DMS53 treated with DMSO at 0.1 percent for 48 hours (cell line): ENCODE results near the gene NUDT3.
"Not testable (repeated sequence)": the region's sequence is repeated elsewhere in the genome, so short reads cannot be mapped to it uniquely, and the experiment has no call there.

Experiments
- DNase-seq: peaks from one replicate; lab custom pipeline; 2025; ENCODE audit not compliant: unreplicated experiment; lab: John Stamatoyannopoulos, UW

NUDT3 gene

DNA sequence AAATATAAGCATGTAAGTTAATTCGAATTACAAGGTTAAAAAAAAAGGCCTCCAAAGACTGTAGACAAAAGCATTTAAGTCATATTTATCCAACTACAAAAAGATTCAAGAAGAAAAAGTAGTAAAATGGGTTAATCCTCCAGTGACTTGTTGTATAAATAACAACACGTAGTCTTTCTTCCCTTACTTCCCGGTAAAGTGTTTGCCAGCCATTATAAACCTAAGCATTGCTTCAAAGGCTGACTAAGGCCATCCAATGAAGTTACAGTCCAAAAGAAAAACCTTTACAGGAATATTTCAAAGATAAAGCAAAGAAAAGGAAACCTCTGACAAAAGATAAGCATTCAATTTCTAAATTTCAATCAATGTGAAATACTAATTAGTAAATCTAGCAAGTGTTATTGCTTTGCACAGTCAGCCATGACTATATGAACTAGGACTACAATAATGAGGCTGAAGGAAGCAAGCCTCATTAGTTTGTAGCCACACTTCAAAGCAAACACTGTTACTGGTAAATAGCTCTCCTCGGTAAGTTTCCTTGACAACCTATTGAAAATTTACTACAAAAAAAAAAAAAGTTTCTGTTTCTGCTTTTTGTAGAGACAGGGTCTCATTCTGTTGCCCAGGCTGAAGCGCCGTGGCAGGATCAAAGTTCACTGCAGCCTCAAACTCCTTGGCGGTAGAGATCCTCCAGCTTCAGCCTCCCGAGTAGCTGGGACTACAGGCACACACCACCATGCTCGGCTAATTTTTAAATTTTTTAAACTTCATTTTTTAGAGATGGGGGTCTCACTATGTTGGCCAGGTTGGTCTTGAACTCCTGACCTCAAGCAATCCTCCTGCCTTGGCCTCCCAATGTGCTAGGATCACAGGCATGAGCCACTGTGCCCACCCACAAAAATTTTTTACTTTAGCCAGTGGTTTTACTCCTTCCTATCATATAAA, 46.0 kb downstream of the NUDT3 start:
- no peak for DNase-seq

DNA sequence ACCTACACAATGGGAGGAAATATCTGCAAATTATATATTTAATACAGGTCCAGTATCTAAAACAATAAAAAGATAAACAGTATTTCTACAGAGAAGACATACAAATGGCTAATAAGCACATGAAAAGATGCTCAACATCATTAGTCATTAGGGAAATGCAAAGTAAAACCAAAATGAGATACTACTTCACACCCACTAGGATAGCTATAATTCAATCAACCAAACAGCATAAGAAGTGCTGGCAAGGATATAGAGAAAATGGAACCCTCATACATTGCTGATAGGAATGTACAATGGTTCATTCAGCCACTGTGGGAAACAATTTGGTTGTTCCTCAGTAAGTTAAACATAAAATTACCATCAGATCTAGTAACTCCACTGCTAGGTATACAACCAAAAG, 48.7 kb downstream of the NUDT3 start:
- DNase-seq = no peak

DNA sequence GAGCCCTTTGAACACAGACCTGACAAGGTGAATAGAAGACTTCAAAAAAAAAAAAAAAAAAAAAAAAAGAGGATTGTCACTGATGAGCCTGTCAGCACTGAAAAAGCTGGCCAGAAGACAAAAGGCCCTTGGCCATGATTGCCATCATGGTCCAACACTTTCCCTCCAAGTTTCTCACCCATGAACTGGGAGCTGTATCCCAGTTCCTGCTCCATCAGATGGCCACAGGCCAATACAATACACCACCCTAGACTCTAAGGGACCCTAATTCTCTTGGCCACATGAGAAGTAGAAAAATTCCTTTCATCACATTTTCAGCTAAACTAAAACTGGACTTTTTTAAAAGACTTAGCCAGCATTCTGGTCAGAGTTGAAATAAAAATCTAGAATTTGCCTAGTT, 50.2 kb downstream of the NUDT3 start:
- no peak for DNase-seq

DNA sequence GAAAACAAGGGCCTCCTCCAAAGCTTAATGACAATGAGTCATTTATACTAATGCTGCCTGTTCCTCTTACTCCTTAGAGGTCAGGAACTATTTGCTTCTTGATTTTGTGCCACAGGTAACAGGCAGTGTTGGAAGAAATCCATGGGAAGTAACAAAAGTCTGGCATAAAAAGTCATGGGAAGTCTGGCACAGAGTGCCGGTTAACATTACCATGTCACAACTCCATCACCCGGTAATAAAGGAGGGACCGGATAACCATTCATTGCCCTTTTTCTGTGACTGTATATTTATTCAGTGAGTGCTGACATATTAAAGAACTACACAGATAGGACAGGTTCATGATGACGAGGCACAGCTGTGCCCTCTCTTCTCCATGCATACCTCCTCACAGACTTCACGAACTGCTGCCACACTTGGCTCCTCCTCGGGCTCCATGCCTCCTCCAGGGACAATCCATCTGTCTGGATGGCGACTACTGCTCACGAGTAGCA, 50.9 kb downstream of the NUDT3 start:
- DNase-seq = no peak

DNA sequence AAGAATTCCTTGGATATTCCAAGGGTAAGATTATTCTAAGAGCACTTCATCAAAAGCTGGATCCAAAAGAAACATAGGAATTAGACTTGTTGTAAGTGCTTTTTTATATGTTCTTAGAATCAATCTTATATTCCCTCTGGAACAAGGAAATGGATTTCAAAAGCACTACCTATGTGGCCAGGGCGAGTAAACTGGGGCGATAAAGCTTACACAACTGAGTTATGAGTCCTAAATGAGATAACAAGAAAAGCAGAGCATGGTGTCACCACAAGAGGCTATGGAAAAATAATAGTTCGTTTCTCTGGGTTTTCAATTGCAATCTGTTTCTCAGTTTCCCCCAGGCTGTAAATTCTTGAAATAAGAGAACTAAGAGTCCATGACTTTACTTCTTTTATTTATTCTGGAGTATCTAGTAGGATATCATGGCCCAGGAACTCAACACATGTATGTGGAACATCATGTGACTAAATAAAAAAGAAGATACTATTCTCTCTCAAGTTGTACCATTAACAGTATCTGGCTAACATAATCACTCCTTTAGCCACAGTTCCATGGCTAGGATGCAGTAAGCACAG, 51.5 kb downstream of the NUDT3 start:
- no peak for DNase-seq

DNA sequence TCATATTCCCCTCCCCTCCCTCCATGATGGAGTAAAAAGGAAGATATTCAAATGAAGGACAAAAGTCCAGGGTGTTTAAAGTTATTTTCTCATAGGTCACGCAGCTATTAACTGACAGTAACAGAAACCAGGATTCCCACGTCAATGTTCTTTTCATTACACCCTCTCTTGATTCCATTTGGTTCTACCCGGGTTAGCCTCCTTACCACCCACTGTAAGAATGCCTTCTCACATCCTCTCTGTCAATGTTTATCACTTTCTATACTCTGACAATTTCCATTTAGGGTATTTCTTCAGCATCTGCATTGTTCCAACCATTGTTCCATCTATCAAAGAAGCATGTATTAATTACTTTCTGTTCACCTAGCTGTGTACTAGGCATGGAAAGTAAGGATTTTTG, 52.1 kb downstream of the NUDT3 start:
- DNase-seq = no peak

DNA sequence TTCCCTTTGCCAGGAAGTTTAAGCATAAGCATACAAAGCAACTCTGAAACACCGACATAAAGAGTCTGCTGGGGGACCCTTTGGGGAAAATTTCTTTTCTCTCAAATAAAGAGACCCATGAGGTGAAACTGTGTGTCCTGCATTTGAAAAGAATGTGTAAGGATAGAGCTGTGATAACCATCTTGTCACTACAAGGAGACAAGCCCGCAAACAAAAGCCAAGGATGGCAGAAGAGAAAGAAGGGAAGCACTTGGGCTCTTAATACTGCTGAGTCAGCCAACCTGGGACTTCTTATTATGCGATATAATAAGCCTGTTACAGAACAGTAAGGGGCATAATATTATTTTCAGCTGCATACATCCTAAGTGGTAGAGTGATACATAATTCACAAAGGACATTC, 52.5 kb downstream of the NUDT3 start:
- DNase-seq = no peak

DNA sequence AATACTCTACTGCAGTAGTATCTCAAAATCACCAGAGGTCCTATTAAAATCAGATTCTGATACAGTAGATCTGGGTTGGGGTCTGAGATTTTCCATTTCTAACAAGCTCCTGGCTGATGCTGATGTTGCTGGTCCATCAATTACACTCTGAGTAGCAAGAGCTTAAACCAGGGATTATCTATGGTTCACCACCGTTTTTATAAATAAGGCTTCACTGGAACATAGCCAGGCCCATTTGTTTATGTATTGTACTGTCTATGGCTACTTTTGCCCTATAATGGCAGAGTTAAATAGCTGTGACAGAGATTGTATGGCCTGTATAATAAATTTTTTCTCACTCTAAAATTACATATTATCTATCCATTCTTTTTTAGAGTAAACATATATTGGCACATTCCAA, 53.0 kb downstream of the NUDT3 start:
- no peak for DNase-seq

DNA sequence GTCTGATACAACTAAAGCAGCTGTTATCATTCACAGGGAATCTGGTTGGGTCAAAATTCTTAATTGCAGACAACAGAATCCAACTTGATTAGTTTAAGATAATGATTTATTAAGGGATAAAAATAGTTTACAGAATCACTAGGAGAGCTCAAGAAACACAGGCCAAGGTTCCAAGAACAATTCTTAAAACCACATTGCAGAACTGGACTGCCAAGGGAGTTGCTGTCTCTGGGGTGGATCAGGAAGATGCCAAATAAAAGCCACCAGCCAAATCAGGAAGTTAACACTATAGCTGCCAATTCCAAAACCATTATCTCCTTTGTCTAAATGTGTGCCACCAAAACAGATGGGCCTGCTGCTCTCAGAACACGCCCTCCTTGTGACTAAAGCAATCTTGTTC, 53.7 kb downstream of the NUDT3 start:
- no peak for DNase-seq

DNA sequence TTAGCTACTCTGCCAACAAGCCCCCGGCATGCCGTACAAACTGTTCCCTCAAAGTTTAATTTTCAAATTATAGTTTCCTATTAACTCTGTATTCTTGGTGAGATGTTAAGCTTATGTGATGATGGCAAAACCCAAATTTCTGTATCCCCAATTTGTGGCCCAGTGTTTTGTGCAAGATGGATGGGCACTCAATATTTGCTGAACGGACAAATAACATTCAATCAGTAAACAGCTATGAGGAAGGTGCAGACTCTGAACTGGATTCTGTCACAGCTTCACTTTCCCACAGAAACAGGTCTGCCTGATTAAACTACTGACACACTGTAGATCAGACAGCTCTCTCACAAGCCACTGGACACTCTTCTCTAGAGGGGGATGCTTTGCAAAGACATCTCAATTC, 54.1 kb downstream of the NUDT3 start:
- DNase-seq = no peak

DNA sequence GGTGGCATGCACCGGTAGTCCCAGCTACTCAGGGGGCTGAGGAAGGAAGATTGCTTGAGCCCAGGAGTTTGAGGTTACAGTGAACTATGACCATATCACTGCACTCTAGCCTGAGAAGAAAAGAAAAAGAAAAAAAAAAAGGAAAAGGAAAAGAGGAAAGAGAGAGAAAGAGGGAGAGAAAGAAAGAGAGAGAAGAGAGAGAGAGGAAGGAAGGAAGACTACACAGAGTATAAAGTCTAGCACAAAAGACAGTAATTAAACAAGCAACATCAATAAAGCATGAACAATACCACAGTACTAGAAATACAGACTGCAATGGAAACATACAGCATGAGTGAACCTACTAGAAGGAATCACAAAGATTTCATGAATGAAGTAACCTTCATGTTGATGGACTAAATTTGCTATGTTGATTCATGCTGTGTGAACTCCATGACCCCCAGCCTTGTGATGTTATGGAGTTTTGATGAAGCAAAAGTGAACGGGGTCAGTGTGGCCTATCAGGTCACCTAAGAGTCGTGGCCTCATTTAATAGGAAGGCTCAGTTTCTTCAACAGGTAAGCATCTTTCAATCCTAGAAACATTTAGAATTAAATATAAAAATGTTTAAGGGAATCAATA, 57.6 kb downstream of the NUDT3 start:
- DNase-seq = no peak

DNA sequence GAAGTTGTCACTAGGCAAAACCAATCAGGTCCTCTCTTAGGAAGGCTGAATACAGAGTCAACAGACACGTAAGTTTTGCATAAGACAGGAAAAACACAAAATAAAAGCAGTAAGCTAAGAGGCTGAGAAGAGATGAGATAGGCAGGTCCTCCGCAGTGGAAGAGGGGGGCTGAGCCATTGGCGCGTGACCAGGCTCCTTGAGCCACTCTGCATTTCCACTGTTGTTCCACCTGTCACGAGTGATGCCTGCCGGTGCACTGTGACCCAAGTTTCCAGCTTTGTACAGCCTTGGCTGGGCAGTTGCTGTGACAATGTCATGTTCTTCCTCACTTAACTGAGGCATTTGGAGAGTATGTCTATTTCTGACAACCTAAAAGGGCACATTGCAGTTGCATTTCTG, 58.6 kb downstream of the NUDT3 start:
- no peak for DNase-seq

DNA sequence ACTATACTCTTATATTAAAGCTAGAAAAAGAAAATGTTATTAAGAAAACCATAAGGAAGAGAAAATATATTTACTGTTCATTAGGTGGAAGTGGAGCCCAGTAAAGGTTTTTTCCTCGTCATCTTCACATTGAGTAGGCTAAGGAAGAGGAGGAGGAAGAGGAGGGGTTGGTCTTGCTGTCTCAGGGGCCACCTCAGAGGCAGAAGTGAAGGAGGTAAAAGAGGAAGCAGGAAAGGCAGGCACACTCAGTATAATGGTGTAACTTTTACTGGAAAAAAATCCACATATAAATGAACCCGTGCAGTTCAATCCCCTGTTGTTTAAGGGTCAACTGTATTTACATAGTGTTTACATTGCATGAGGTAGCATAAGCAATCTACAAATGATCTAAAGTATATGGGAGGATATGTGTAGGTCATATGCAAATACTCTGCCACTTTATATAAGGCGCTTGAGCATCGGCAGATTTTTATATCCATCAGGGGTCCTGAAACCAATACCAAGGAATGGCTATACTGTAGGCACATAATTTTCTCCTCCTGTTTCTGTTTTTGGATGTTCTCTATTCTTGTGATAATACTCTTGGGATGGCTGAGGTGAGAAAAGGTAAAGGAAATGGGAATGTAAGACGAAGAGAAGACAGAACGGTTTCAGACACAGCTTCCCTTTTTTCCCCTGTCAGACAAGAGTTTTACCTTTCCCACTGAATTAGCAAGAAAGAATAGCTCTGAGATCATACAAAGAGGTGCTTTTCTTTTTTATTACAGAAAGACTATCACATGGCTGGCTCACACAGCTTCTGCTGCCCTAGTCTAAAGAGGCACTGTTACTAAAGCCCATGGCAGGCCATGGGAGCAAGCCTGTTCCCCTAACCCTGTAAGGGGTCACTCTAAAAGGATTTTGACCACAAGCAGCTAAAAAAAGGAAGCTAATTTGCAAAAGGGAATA, 59.9 kb downstream of the NUDT3 start:
- no peak for DNase-seq

DNA sequence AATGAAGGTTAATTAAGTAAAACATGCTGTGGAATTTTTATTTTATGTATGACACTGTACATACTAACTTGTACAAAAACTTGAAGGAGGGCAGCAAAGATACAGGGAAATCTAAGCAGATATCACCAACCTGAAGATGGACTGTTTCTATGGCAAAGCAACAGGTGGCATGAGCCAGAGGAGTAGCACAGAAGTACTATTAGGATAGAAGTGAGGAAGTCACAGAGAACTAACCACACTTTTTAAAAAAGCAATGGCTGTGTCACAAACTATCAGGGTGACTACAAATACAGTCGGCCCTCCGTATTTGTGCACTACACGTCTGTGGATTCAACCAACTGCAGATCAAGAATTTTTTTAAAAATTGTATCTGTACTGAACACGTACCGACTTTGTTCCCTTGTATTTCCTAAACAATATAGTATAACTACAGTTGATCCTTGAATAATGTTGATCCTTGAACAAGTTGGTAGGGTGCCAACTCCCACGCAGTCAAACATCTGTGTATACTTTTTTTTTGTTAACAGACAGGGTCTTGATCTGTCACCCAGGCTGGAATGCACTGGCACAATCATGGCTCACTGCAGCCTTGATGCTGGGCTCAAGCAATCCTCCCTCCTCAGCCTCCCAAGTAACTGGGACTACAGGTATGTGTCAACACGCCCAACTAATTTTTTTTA, 61.0 kb downstream of the NUDT3 start:
- DNase-seq = no peak

DNA sequence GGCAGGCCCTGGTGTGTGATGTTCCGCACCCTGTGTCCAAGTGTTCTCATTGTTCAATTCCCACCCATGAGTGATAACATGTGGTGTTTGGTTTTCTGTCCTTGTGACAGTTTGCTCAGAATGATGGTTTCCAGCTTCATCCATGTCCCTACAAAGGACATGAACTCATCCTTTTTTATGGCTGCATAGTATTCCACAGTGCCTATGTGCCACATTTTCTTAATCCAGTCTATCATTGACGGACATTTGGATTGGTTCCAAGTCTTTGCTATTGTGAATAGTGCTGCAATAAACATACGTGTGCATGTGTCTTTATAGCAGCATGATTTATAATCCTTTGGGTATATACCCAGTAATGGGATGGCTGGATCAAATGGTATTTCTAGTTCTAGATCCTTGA, 62.7 kb downstream of the NUDT3 start:
- not testable (repeated sequence) for DNase-seq

DNA sequence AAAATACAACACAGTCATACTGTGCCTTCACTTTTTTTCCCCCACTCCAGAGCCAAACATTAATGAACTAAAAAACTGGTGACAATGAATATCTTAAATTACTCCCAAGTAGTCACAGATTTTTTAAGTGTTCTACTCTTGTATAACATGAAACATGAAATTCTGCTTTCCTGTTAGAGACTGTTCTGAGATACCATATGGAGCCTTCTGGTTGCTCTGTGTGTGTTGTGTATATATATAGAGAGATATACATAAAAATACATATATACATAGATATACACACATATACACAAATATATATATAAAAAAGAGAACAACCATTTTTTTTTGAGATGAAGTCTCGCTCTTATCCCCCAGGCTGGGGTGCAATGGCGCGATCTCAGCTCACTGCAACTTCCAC, 63.5 kb downstream of the NUDT3 start:
- no peak for DNase-seq

DNA sequence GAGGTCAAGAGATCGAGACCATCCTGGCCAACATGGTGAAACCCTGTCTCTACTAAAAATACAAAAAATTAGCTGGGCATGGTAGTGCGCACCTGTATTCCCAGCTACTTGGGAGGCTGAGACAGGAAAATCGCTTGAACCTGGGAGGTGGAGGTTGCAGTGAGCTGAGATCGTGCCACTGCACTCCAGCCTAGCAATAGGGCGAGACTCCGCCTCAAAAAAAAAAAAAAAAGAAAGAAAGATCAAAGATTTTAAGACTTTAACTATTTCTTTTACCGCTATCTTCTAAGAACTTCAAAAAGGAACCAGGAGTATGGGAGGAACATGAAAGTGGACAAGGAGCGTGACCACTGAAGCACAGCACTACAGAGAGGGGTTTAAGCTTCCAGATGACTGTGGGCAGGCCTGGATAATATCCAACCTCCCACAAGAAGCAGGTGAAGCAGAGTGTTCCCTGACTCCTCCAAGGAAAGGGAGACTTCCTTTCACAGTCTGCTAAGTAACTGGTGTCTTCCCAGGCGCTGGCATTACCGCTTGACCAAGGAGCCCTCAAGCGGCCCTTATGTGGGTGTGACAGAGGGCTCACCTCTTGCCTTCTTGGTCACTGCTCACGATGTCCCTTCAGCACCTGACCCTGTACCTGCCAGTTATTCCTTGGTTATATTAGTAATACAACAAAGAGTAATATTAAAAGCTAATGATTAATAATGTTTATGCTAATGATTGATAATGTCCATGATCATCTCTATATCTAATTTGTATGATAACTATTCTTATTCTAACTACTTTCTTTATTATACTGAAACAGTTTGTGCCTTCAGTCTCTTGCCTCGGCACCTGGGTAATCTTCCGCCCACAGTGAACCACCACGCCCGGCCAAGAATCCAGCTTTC, 64.9 kb downstream of the NUDT3 start:
- not testable (repeated sequence) for DNase-seq

DNA sequence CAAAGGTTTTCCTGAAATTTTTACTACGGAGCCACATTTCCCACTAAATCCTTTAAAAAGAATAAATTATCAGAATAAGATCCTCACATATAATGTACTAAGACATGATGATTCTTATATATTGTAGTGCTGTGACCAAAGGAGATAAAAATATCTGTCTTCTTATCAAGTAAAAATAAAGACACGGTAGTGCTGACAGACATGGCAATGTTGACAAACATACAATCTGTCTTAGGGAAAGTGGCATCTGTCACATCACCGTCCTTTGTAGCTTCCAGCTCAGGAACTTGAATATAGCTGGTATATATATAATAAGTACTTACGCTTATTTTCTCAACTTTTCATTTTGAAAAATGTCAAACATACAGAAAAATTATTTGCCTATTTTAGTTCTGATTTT, 66.8 kb downstream of the NUDT3 start:
- no peak for DNase-seq

DNA sequence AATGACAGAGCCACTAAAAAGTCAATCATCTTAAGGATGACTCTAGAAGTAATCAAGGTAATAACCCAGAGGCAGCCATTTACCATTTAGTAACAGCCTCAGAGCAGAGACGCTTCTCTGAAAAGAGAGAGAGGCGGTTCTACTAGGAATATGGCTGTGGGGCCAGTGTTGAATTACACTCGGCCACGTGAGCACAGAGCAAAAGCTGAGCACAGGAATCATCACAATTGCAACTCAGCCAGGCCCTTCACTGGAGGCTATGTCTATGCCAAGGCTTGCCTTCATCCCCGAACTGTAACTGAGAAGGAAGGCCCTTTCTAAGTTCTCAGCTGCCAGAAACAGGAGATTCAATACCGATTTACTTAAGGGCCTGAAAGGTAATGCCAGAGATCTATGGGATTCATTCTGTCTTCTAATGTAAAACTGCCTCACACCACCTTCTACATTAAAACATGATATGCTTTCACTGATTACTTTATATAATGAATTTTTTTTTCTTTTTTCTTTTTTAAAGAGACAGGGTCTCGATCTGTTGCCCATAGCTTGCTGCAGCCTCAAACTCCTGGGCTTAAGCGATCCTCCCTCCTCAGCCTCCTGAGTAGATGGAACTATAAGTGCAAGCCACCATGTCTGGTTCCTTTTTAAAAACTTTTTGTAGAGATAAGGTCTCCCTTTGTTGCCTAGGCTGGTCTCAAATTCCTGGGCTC, 67.6 kb downstream of the NUDT3 start:
- DNase-seq = no peak
